ENCODE measurements around the gene METTL23.

DNA sequence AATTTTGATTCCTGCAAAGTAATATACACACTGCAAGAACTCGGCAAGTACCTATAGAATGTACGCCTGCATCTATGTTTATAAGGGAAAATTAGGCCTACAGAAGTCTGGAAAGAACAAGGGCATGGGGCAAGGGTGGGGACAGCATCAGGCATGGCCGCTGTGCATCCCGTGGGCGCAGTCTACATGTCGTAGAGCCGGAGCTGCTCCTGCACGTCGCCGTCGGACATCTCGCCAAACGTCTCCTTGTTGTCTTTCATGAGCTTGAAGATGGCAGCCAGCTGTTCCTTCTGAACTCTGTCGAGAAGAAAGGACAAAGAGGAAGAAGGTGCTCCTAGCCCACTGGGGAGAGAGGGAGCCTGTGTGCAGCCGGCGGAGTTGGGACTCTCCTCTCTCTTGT, 49.2 kb upstream of the METTL23 start:
- TF ChIP-seq, protein P1, sequence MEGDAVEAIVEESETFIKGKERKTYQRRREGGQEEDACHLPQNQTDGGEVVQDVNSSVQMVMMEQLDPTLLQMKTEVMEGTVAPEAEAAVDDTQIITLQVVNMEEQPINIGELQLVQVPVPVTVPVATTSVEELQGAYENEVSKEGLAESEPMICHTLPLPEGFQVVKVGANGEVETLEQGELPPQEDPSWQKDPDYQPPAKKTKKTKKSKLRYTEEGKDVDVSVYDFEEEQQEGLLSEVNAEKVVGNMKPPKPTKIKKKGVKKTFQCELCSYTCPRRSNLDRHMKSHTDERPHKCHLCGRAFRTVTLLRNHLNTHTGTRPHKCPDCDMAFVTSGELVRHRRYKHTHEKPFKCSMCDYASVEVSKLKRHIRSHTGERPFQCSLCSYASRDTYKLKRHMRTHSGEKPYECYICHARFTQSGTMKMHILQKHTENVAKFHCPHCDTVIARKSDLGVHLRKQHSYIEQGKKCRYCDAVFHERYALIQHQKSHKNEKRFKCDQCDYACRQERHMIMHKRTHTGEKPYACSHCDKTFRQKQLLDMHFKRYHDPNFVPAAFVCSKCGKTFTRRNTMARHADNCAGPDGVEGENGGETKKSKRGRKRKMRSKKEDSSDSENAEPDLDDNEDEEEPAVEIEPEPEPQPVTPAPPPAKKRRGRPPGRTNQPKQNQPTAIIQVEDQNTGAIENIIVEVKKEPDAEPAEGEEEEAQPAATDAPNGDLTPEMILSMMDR (conservative IDR thresholded peaks at IDR 0.05; ENCODE audit: low read length): no peak
- TF ChIP-seq EZH2phosphoT487 (IDR thresholded peaks at IDR 0.05; ENCODE audit: borderline replicate concordance): no peak
